CD14-positive monocyte (primary cell): ENCODE measurements around the gene DTX1. TPM values are rescaled to one million over a fixed set of nuclear protein-coding genes. Genes with fewer than 3 reads are reported as not detected.

Source experiments
- DNase-seq, 3 donors: peaks; one replicate each; pipeline ENCODE4 v3.0.0-alpha.2; 2011 to 2022
- H2AFZ ChIP-seq: 2 replicates; pipeline ENCODE4 v1.6.0; 2012; ENCODE audit warnings: mild to moderate bottlenecking, low read depth, low read length, inconsistent platforms; ENCODE audit not compliant: insufficient read depth, poor library complexity, severe bottlenecking
- H3K27ac ChIP-seq, 2 donors: 1 replicate in 1 of 2; 2 replicates in 1 of 2; pipeline ENCODE4 v1.5.1; 2012 to 2013; ENCODE audit warnings: low read length in 2 of 2, control low read depth in 1 of 2, inconsistent platforms in 1 of 2, low read depth in 1 of 2, mild to moderate bottlenecking in 1 of 2
- H3K27me3 ChIP-seq, 2 donors: one replicate each; pipeline versions ENCODE4 v1.6.0 to v1.6.1; 2011 to 2013; ENCODE audit warnings: low read length in 2 of 2; ENCODE audit not compliant: control insufficient read depth in 2 of 2, insufficient read depth in 2 of 2
- H3K36me3 ChIP-seq, 2 donors: replicated peaks in 1 of 2; 1 replicate in 1 of 2; 2 replicates in 1 of 2; pipeline versions ENCODE4 v1.5.1 to v1.6.1; 2012 to 2013; ENCODE audit warnings: low read length in 2 of 2, control low read depth in 1 of 2, inconsistent platforms in 1 of 2, mild to moderate bottlenecking in 1 of 2; ENCODE audit not compliant: insufficient read depth in 2 of 2, control insufficient read depth in 1 of 2
- H3K4me1 ChIP-seq, 2 donors: 1 replicate in 1 of 2; 2 replicates in 1 of 2; pipeline versions ENCODE4 v1.5.1 to v1.6.1; 2012 to 2013; ENCODE audit warnings: low read length in 2 of 2, control low read depth in 1 of 2, inconsistent platforms in 1 of 2, mild to moderate bottlenecking in 1 of 2, moderate library complexity in 1 of 2; ENCODE audit not compliant: insufficient read depth in 2 of 2, control insufficient read depth in 1 of 2
- H3K4me2 ChIP-seq: replicated peaks from 2 replicates; pipeline ENCODE3; 2012; ENCODE audit warnings: low read length, moderate library complexity, mild to moderate bottlenecking; ENCODE audit not compliant: poor library complexity, severe bottlenecking; ENCODE audit errors: extremely low read depth
- H3K4me3 ChIP-seq, 3 experiments: fragments of 200-600 bp in 1 of 3; sonication (generic) in 1 of 3; replicated peaks in 1 of 3; 1 replicate in 2 of 3; 2 replicates in 1 of 3; pipeline ENCODE4 v1.5.1; 2011 to 2013; ENCODE audit warnings: low read length in 3 of 3, mild to moderate bottlenecking in 3 of 3, control low read depth in 2 of 3, low read depth in 2 of 3, inconsistent platforms in 1 of 3, moderate library complexity in 1 of 3
- H3K79me2 ChIP-seq: 2 replicates; pipeline ENCODE4 v1.6.0; 2012; ENCODE audit warnings: mild to moderate bottlenecking, control low read depth, inconsistent platforms, low read length, moderate library complexity; ENCODE audit not compliant: insufficient read depth
- H3K9ac ChIP-seq: 2 replicates; pipeline ENCODE4 v1.6.0; 2017; ENCODE audit warnings: low read length, mild to moderate bottlenecking; ENCODE audit not compliant: insufficient read depth, poor library complexity, severe bottlenecking
- H3K9me3 ChIP-seq, 2 donors: replicated peaks in 1 of 2; 1 replicate in 1 of 2; 2 replicates in 1 of 2; pipeline versions ENCODE4 v1.5.1 to v1.6.1; 2012 to 2013; ENCODE audit warnings: low read length in 2 of 2, control low read depth in 1 of 2; ENCODE audit not compliant: control insufficient read depth in 1 of 2, insufficient read depth in 1 of 2
- H4K20me1 ChIP-seq: 2 replicates; pipeline ENCODE4 v1.6.0; 2012; ENCODE audit warnings: mild to moderate bottlenecking, low read length, control low read depth, moderate library complexity; ENCODE audit not compliant: insufficient read depth
- H3K27ac Mint-ChIP-seq, 7 donors: one replicate each; pipeline ENCODE4 v1.8.0; 2020; ENCODE audit warnings: mild to moderate bottlenecking in 7 of 7, mixed read lengths in 7 of 7, moderate library complexity in 6 of 7, inconsistent platforms in 2 of 7
- H3K27me3 Mint-ChIP-seq, 3 donors: one replicate each; pipeline ENCODE4 v1.8.0; 2021 to 2022; ENCODE audit warnings: low read depth in 3 of 3, mild to moderate bottlenecking in 3 of 3, mixed read lengths in 3 of 3, moderate library complexity in 3 of 3, inconsistent platforms in 1 of 3
- H3K36me3 Mint-ChIP-seq, 2 donors: one replicate each; pipeline ENCODE4 v1.8.0; 2020; ENCODE audit warnings: mixed read lengths in 2 of 2, inconsistent platforms in 1 of 2, mild to moderate bottlenecking in 1 of 2
- H3K4me1 Mint-ChIP-seq: one replicate; pipeline ENCODE4 v1.8.0; 2020; ENCODE audit warnings: mild to moderate bottlenecking, mixed read lengths
- H3K4me3 Mint-ChIP-seq, 2 donors: one replicate each; pipeline ENCODE4 v1.8.0; 2020; ENCODE audit warnings: mild to moderate bottlenecking in 2 of 2, mixed read lengths in 2 of 2, moderate library complexity in 1 of 2
- H3K9me3 Mint-ChIP-seq, 7 donors: one replicate each; pipeline ENCODE4 v1.8.0; 2020 to 2022; ENCODE audit warnings: mixed read lengths in 7 of 7, mild to moderate bottlenecking in 6 of 7, moderate library complexity in 6 of 7, inconsistent platforms in 2 of 7
- CTCF ChIP-seq: fragments of 200-600 bp; IDR thresholded peaks from one replicate; pipeline ENCODE4 v1.8.0; 2022; ENCODE audit warnings: antibody characterized with exemption, mild to moderate bottlenecking
- WGBS: methylation state at CpG from one replicate; pipeline ENCODE4 v1.1.5; 2013; ENCODE audit warnings: missing lambda C conversion rate; ENCODE audit not compliant: insufficient coverage; 5-methylcytosine and 5-hydroxymethylcytosine counted together
- intact Hi-C, 2 donors: fragments of 100-400 bp; cut with micrococcal nuclease; formaldehyde crosslinking; loops; one replicate each; pipeline versions ENCODE4 v1.15.0 to v1.15.1; 2023
- polyA plus RNA-seq, 3 donors: library from polyadenylated mRNA; depleted of rRNA in 1 of 3; unstranded in 2 of 3; stranded (reverse) in 1 of 3; fragments of 300-500 nt in 2 of 3; fragments of >200 nt in 1 of 3; fragmentation: Illumina TruSeq in 2 of 3; gene quantifications; 1 replicate in 2 of 3; 2 replicates in 1 of 3; pipeline ENCODE4 v1.2.3, GENCODE V29; 2012 to 2021

DTX1 gene
- polyA plus RNA-seq, 3 donors: 0.04 TPM; not detected in 1

- H3K4me1 ChIP-seq: no peaks in the 10 kb centered on the region
- H3K27me3 Mint-ChIP-seq: peaks cover 8 to 23% (median 15%) of the 10 kb centered on the region in 3 donors
- H3K27me3 ChIP-seq: peaks cover 2 to 8% of the 10 kb centered on the region in 2 donors
- no peak for TF ChIP-seq CTCF
- no peak overlapping the region for H3K4me3 Mint-ChIP-seq
- no peak overlapping the region for H3K9ac ChIP-seq
- H3K9me3 Mint-ChIP-seq: peaks cover 0 to 2% (median 0%) of the 10 kb centered on the region in 7 donors
- no peak overlapping the region for H3K4me2 ChIP-seq
- H3K4me1 Mint-ChIP-seq: no peaks in the 10 kb centered on the region
- intact Hi-C loops: no loop called here
- no peaks in the 10 kb centered on the region for H3K36me3 Mint-ChIP-seq
- no peak overlapping the region for H3K27ac Mint-ChIP-seq
- no peak overlapping the region for H3K4me3 ChIP-seq
- no peak overlapping the region for H2AFZ ChIP-seq
- no peak overlapping the region for H3K27ac ChIP-seq
- H3K9me3 ChIP-seq: no peaks in the 10 kb centered on the region
- no peaks in the 10 kb centered on the region for H4K20me1 ChIP-seq
- 82% methylated on average over 17 of the region's 23 CpGs for WGBS
- no peaks in the 10 kb centered on the region for H3K36me3 ChIP-seq
- no peak for DNase-seq
- no peaks in the 10 kb centered on the region for H3K79me2 ChIP-seq
These were observed 6.2 kb downstream of the DTX1 start for GRCh38 chr12:113062502-113063395.

GRCh38 chr12:113063396-113064350, 7.1 kb downstream of the DTX1 start:
- H3K9me3 Mint-ChIP-seq: peaks cover 0 to 2% (median 0%) of the 10 kb centered on the region in 7 donors
- Histone ChIP-seq H3K4me2 (no peak overlapping the region), H3K27me3 (no peaks in the 10 kb centered on the region), H3K4me1 (no peaks in the 10 kb centered on the region), H3K36me3 (no peaks in the 10 kb centered on the region), H3K9ac (no peak overlapping the region), H3K79me2 (no peaks in the 10 kb centered on the region), H3K27ac (no peak overlapping the region), H4K20me1 (no peaks in the 10 kb centered on the region), H2AFZ (no peak overlapping the region), H3K9me3 (no peaks in the 10 kb centered on the region), H3K4me3 (no peak overlapping the region)
- DNase-seq: no peak
- peaks cover 4 to 15% (median 12%) of the 10 kb centered on the region in 3 donors for H3K27me3 Mint-ChIP-seq
- no peak overlapping the region for H3K4me3 Mint-ChIP-seq
- no peaks in the 10 kb centered on the region for H3K36me3 Mint-ChIP-seq
- no peak for TF ChIP-seq CTCF
- intact Hi-C loops: no loop called here
- 93% methylated on average over 6 of the region's 9 CpGs for WGBS
- no peak overlapping the region for H3K27ac Mint-ChIP-seq
- no peaks in the 10 kb centered on the region for H3K4me1 Mint-ChIP-seq
